Ecto neural progenitor cell (in vitro differentiated cells): ENCODE data around the gene SEMA6A.

Experiments
- DNase-seq: peaks from one replicate; pipeline ENCODE4 v3.0.0-alpha.2; 2018; ENCODE audit warnings: low spot score

SEMA6A gene

GRCh38 chr5:116575326-116576052 is 866 bp upstream of the SEMA6A start:
- DNase-seq: peak; percentile 65

GRCh38 chr5:116573702-116574366 is 789 bp downstream of the SEMA6A start:
- DNase-seq: peak; percentile 71

GRCh38 chr5:116573279-116573701 is 1.3 kb downstream of the SEMA6A start:
- peak; percentile 76 for DNase-seq

GRCh38 chr5:116572350-116573278 is 2.0 kb downstream of the SEMA6A start:
- DNase-seq: no peak

GRCh38 chr5:116571568-116572349 is 2.9 kb downstream of the SEMA6A start:
- no peak for DNase-seq

GRCh38 chr5:116569999-116570398 is 4.6 kb downstream of the SEMA6A start:
- DNase-seq: no peak

- DNase-seq: no peak
These were observed 7.5 kb downstream of the SEMA6A start for GRCh38 chr5:116567106-116567505.

GRCh38 chr5:116566251-116566650 is 8.4 kb downstream of the SEMA6A start:
- DNase-seq: no peak

- no peak for DNase-seq
These were observed 9.7 kb downstream of the SEMA6A start for GRCh38 chr5:116564756-116565490.

- DNase-seq: no peak
These were observed 10.3 kb downstream of the SEMA6A start for GRCh38 chr5:116564312-116564711.

- no peak for DNase-seq
These were observed 10.8 kb downstream of the SEMA6A start for GRCh38 chr5:116563736-116564308.

- no peak for DNase-seq
These were observed 12.0 kb downstream of the SEMA6A start for GRCh38 chr5:116562669-116563068.

GRCh38 chr5:116561658-116562057 is 13.0 kb downstream of the SEMA6A start:
- DNase-seq: no peak

GRCh38 chr5:116559673-116560164 is 14.9 kb downstream of the SEMA6A start:
- DNase-seq: no peak

- DNase-seq: no peak
These were observed 15.4 kb downstream of the SEMA6A start for GRCh38 chr5:116559239-116559638.

GRCh38 chr5:116557669-116558271 is 16.9 kb downstream of the SEMA6A start:
- DNase-seq: no peak

- DNase-seq: no peak
These were observed 19.9 kb downstream of the SEMA6A start for GRCh38 chr5:116554764-116555163.

GRCh38 chr5:116553366-116553765 is 21.3 kb downstream of the SEMA6A start:
- no peak for DNase-seq

GRCh38 chr5:116550082-116550481 is 24.5 kb downstream of the SEMA6A start:
- no peak for DNase-seq

GRCh38 chr5:116546743-116547124 is 27.9 kb downstream of the SEMA6A start:
- DNase-seq: no peak
